HepG2 (cell line): ENCODE data around the gene C1orf74. TPM values are rescaled to one million over a fixed set of nuclear protein-coding genes. Genes with fewer than 3 reads are reported as not detected.

ENCODE experiments used
- ATAC-seq: fragments of 200-7000 bp; cut with Tn5 transposase; 3 replicates; pipeline ENCODE4 v1.9.1; 2020; ENCODE audit warnings: mild to moderate bottlenecking, moderate library complexity
- BruUV-seq: library from RNA; stranded (reverse); fragments of 400-500 nt; replicated peaks from 2 replicates; lab custom pipeline; 2021; lab: Mats Ljungman, UMichigan
- CTCF ChIA-PET: fragments of 300-600 bp; formaldehyde crosslinking; extraction: SDS; loops from one replicate; lab custom pipeline; 2021; ENCODE audit warnings: low total read pairs, inconsistent platforms, low intra/inter-chr PET ratio; lab: Yijun Ruan, JAX
- POLR2A ChIA-PET: fragments of 350-600 bp; sonication (Branson Sonifier 250); formaldehyde crosslinking; loops from one replicate; lab custom pipeline; 2020; ENCODE audit warnings: antibody characterized with exemption, inconsistent platforms; lab: Yijun Ruan, JAX
- DNase-seq: peaks from one replicate; pipeline ENCODE4 v3.0.0-alpha.2; 2015; ENCODE audit warnings: low spot score
- FAIRE-seq: peaks from 3 replicates; lab custom pipeline; 2011; peaks lifted over from hg19 to GRCh38; lab: Jason Lieb, UNC
- H2AFZ ChIP-seq: one replicate; pipeline ENCODE4 v1.6.1; 2011; ENCODE audit warnings: low read length, inconsistent platforms
- H3K27ac ChIP-seq: fragments of 300-600 bp; 3 replicates; pipeline ENCODE4 v1.8.0; 2011; ENCODE audit warnings: mixed run types, mild to moderate bottlenecking, mixed read lengths, low read length, inconsistent platforms; ENCODE audit not compliant: insufficient read depth; ENCODE audit errors: extremely low read length
- H3K27me3 ChIP-seq, 2 experiments: fragments of 200-600 bp in 1 of 2; 2 replicates in 1 of 2; 3 replicates in 1 of 2; pipeline versions ENCODE4 v1.6.0 to v1.8.0; 2011; ENCODE audit warnings: low read length in 2 of 2, mild to moderate bottlenecking in 2 of 2, moderate library complexity in 2 of 2, inconsistent platforms in 1 of 2; ENCODE audit not compliant: insufficient read depth in 2 of 2, control insufficient read depth in 1 of 2
- H3K36me3 ChIP-seq, 2 experiments: fragments of 200-600 bp in 1 of 2; replicated peaks in 1 of 2; 2 replicates in 1 of 2; 3 replicates in 1 of 2; pipeline versions ENCODE4 v1.5.1 to v1.8.0; 2011; ENCODE audit warnings: low read length in 2 of 2, inconsistent platforms in 1 of 2; ENCODE audit not compliant: insufficient read depth in 2 of 2, control insufficient read depth in 1 of 2
- H3K4me1 ChIP-seq: 2 replicates; pipeline ENCODE4 v1.5.1; 2012; ENCODE audit warnings: low read length, inconsistent platforms; ENCODE audit not compliant: insufficient read depth
- H3K4me2 ChIP-seq: 2 replicates; pipeline ENCODE4 v1.6.0; 2011; ENCODE audit warnings: low read depth, low read length, inconsistent platforms
- H3K4me3 ChIP-seq, 3 experiments: fragments of 200-600 bp in 1 of 3; sonication (generic), shearing (Covaris generic) in 1 of 3; replicated peaks in 1 of 3; 2 replicates each; pipeline ENCODE4 v1.5.1; 2011 to 2016; ENCODE audit warnings: low read length in 3 of 3, inconsistent platforms in 2 of 3, low read depth in 2 of 3, mild to moderate bottlenecking in 2 of 3, control low read depth in 1 of 3, mixed read lengths in 1 of 3; ENCODE audit not compliant: insufficient read depth in 1 of 3
- H3K79me2 ChIP-seq: one replicate; pipeline ENCODE4 v1.6.1; 2011; ENCODE audit warnings: low read length, inconsistent platforms; ENCODE audit not compliant: insufficient read depth
- H3K9ac ChIP-seq: 2 replicates; pipeline ENCODE4 v1.6.0; 2011; ENCODE audit warnings: mild to moderate bottlenecking, low read depth, low read length, inconsistent platforms; ENCODE audit not compliant: insufficient read depth
- H3K9me3 ChIP-seq: 2 replicates; pipeline ENCODE4 v1.5.1; 2012; ENCODE audit warnings: mild to moderate bottlenecking, low read length
- H4K20me1 ChIP-seq: 2 replicates; pipeline ENCODE4 v1.6.0; 2011; ENCODE audit warnings: inconsistent platforms, mild to moderate bottlenecking, low read length, moderate library complexity; ENCODE audit not compliant: insufficient read depth
- CBFB ChIP-seq: sonication (generic); formaldehyde crosslinking; IDR thresholded peaks from 2 replicates; pipeline ENCODE4 v1.4.0; 2020; ENCODE audit warnings: missing genetic modification reagents
- FLYWCH1 ChIP-seq: sonication (generic); formaldehyde crosslinking; IDR thresholded peaks from 2 replicates; pipeline ENCODE4 v1.8.1; 2023; ENCODE audit warnings: mild to moderate bottlenecking, missing genetic modification reagents
- KLF15 ChIP-seq: sonication (generic); formaldehyde crosslinking; IDR thresholded peaks from 2 replicates; pipeline ENCODE4 v1.8.1; 2023; ENCODE audit warnings: borderline replicate concordance, mild to moderate bottlenecking, inconsistent platforms, missing genetic modification reagents, mixed read lengths
- MATR3 ChIP-seq: sonication (generic); formaldehyde crosslinking; IDR thresholded peaks from 2 replicates; pipeline ENCODE4 v1.4.0; 2020; ENCODE audit warnings: missing genetic modification reagents
- MAZ ChIP-seq, 2 experiments: sonication (generic) in 1 of 2; formaldehyde crosslinking in 1 of 2; IDR thresholded peaks; 2 replicates each; pipeline versions ENCODE4 v1.5.0 to v1.6.1; 2012 to 2020; ENCODE audit warnings: low read depth in 2 of 2, mild to moderate bottlenecking in 2 of 2, borderline replicate concordance in 1 of 2, improper control_type of control experiment in 1 of 2, low read length in 1 of 2, missing genetic modification reagents in 1 of 2, moderate library complexity in 1 of 2
- NCOA2 ChIP-seq: sonication (generic); formaldehyde crosslinking; IDR thresholded peaks from 2 replicates; pipeline ENCODE4 v1.8.0; 2022; ENCODE audit warnings: inconsistent platforms
- NFIC ChIP-seq: IDR thresholded peaks from 2 replicates; pipeline ENCODE4 v1.6.1; 2012; ENCODE audit warnings: mild to moderate bottlenecking, low read length, inconsistent platforms
- NKX3-1 ChIP-seq: sonication (generic); formaldehyde crosslinking; IDR thresholded peaks from 2 replicates; pipeline ENCODE4 v1.5.0; 2020; ENCODE audit warnings: missing genetic modification reagents
- SNAPC2 ChIP-seq: sonication (generic); formaldehyde crosslinking; IDR thresholded peaks from 2 replicates; pipeline ENCODE4 v1.8.1; 2022; ENCODE audit warnings: mild to moderate bottlenecking, missing genetic modification reagents
- TGIF2 ChIP-seq: IDR thresholded peaks from 2 replicates; pipeline ENCODE4 v1.6.1; 2016; ENCODE audit warnings: control low read depth, missing compliant biosample characterization
- THYN1 ChIP-seq: sonication (generic); formaldehyde crosslinking; IDR thresholded peaks from 2 replicates; pipeline ENCODE4 v1.8.1; 2023; ENCODE audit warnings: low read depth, mild to moderate bottlenecking, moderate library complexity, missing genetic modification reagents, borderline replicate concordance
- TOE1 ChIP-seq: sonication (generic); formaldehyde crosslinking; IDR thresholded peaks from 2 replicates; pipeline ENCODE4 v1.4.0; 2020; ENCODE audit warnings: mild to moderate bottlenecking, missing genetic modification reagents
- ZC3H4 ChIP-seq: sonication (generic); formaldehyde crosslinking; IDR thresholded peaks from 2 replicates; pipeline ENCODE4 v1.4.0; 2020; ENCODE audit warnings: missing genetic modification reagents, borderline replicate concordance
- ZFP37 ChIP-seq: sonication (generic); formaldehyde crosslinking; IDR thresholded peaks from 2 replicates; pipeline ENCODE4 v1.4.0; 2020; ENCODE audit warnings: missing genetic modification reagents, borderline replicate concordance
- ZMYM2 ChIP-seq: sonication (generic); formaldehyde crosslinking; IDR thresholded peaks from 2 replicates; pipeline ENCODE4 v1.8.0; 2022; ENCODE audit warnings: mild to moderate bottlenecking, missing genetic modification reagents
- ZNF138 ChIP-seq: sonication (generic); formaldehyde crosslinking; IDR thresholded peaks from 2 replicates; pipeline ENCODE4 v1.5.0; 2020; ENCODE audit warnings: mild to moderate bottlenecking, low read depth, missing genetic modification reagents
- ZNF430 ChIP-seq: sonication (generic); formaldehyde crosslinking; IDR thresholded peaks from 2 replicates; pipeline ENCODE4 v1.9.0; 2021; ENCODE audit warnings: mild to moderate bottlenecking, missing genetic modification reagents
- ZNF768 ChIP-seq: sonication (generic); formaldehyde crosslinking; IDR thresholded peaks from 2 replicates; pipeline ENCODE4 v1.4.0; 2020; ENCODE audit warnings: missing genetic modification reagents
- WGBS: methylation state at CpG from one replicate; pipeline ENCODE4 v1.1.6; 2017; ENCODE audit warnings: low lambda C conversion rate; 5-methylcytosine and 5-hydroxymethylcytosine counted together
- in situ Hi-C: cut with HindIII; loops from 2 replicates; pipeline ENCODE4 v1.10.0; 2017; ENCODE audit warnings: low pct_unique_long_range_greater_than_20kb; ENCODE audit not compliant: extremely low pct_ligation_motif_present
- intact Hi-C: fragments of 100-400 bp; cut with micrococcal nuclease; formaldehyde crosslinking; loops from one replicate; pipeline ENCODE4 v1.10.0; 2022; ENCODE audit not compliant: unreplicated experiment
- polyA plus RNA-seq, 8 experiments: library from polyadenylated mRNA; depleted of rRNA in 3 of 8; stranded (reverse) in 7 of 8; unstranded in 1 of 8; fragments of >200 nt; fragmentation: Illumina TruSeq in 4 of 8; extraction: Trizol in 4 of 8; gene quantifications; 2 replicates each; pipeline versions ENCODE4 v1.2.1 to v1.2.3, GENCODE V29; 2011 to 2016; ENCODE audit warnings: low read depth in 4 of 8, missing spikeins in 1 of 8, mixed read lengths in 1 of 8; ENCODE audit not compliant: insufficient read depth in 1 of 8
- total RNA-seq, 5 experiments: library from RNA; depleted of rRNA; stranded (reverse); fragments of >200 nt; fragmentation: Illumina TruSeq; extraction: Trizol; gene quantifications; 2 replicates each; pipeline ENCODE4 v1.2.3, GENCODE V29; 2016; ENCODE audit warnings: low read depth in 1 of 5
- TF ChIP-seq, protein P1 (sequence below): sonication (generic); formaldehyde crosslinking; IDR thresholded peaks from 2 replicates; pipeline ENCODE4 v1.4.0; 2020; ENCODE audit warnings: low read depth, mild to moderate bottlenecking, missing genetic modification reagents

The C1orf74 gene
- total and polyA plus RNA-seq, 2 of the 13 experiments (the other 11 are each of a cell fraction or from before 2014, with no cell fraction given) = 0.33 to 0.71 TPM

DNA sequence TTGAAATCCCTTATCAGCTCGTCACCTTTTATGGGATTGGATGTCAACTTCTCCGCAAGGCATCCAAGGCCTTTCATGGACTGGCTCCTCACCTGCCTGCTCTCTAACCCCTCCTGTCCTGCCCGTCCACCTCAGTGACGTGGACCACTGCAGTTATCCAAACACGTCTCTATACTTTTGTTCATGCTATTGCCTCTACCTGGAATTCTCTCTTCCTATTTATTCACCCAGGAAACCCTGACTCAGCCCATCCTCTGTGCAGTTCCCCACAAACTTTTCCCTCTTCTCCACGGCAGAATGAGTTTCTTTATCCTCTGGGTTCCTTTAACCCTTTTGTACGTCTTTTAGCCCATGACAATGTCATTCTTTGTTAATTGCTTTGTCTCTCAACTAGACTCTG is 38.3 kb upstream of the C1orf74 start:
- intact Hi-C loops (loop anchor here (5.0 kb wide), 1 partner anchor 75 kb away; no protein-coding TSS in a partner anchor), in situ Hi-C loops (no loop called here)
- Histone ChIP-seq H3K36me3 (no peaks in the 10 kb centered on the region), H3K27me3 (peaks cover 0 to 6% of the 10 kb centered on the region in 2 experiments; a peak in 1 of 5 replicates), H2AFZ (peak overlapping the region; percentile 31), H3K9me3 (no peaks in the 10 kb centered on the region), H3K4me1 (peaks cover 23% of the 10 kb centered on the region), H3K9ac (no peak overlapping the region), H3K79me2 (no peaks in the 10 kb centered on the region), H3K4me2 (peak overlapping the region; percentile 39), H3K4me3 (no peak overlapping the region), H4K20me1 (no peaks in the 10 kb centered on the region), H3K27ac (no peak overlapping the region)
- no peak for TF ChIP-seq NKX3-1 (CRISPR knock-in tag)
- TF ChIP-seq ZNF768 = no peak
- no peak for TF ChIP-seq FLYWCH1
- no peak for TF ChIP-seq MATR3 (CRISPR knock-in tag)
- no peak for TF ChIP-seq SNAPC2
- TF ChIP-seq NFIC = no peak
- no peak for TF ChIP-seq ZC3H4 (CRISPR knock-in tag)
- no peak for TF ChIP-seq THYN1 (CRISPR knock-in tag)
- no peak for TF ChIP-seq NCOA2
- no peak for TF ChIP-seq ZMYM2 (CRISPR knock-in tag)
- TF ChIP-seq KLF15 = no peak
- TF ChIP-seq MAZ (IDR thresholded peaks at IDR 0.05; ENCODE audit: borderline replicate concordance, low read depth, low read length) = no peak
- no peak for TF ChIP-seq MAZ (CRISPR knock-in tag; IDR thresholded peaks at IDR 0.05; ENCODE audit: low read depth)
- TF ChIP-seq ZFP37 = no peak
- TF ChIP-seq CBFB (CRISPR knock-in tag) = no peak
- TF ChIP-seq ZNF138 = no peak
- TF ChIP-seq, protein P1, sequence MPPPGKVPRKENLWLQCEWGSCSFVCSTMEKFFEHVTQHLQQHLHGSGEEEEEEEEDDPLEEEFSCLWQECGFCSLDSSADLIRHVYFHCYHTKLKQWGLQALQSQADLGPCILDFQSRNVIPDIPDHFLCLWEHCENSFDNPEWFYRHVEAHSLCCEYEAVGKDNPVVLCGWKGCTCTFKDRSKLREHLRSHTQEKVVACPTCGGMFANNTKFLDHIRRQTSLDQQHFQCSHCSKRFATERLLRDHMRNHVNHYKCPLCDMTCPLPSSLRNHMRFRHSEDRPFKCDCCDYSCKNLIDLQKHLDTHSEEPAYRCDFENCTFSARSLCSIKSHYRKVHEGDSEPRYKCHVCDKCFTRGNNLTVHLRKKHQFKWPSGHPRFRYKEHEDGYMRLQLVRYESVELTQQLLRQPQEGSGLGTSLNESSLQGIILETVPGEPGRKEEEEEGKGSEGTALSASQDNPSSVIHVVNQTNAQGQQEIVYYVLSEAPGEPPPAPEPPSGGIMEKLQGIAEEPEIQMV = no peak
- no peak for TF ChIP-seq TOE1 (CRISPR knock-in tag)
- TF ChIP-seq ZNF430 = no peak
- no peak for TF ChIP-seq TGIF2 (CRISPR knock-in tag)
- ChIA-PET CTCF (interaction anchor here (1.5 kb wide), 1 partner anchor 167 kb away, joined by 4 read pairs; no protein-coding TSS in a partner anchor), POLR2A (no interaction called here)
- DNase-seq (no peak), ATAC-seq (no peak), FAIRE-seq (no peak)
- BruUV-seq = no TSS peak
- 39% methylated on average over 7 of the region's 7 CpGs for WGBS
